CD1c-positive myeloid dendritic cell (primary cell): ENCODE data around the gene ALX4.

Experiments
- DNase-seq: peaks from one replicate; pipeline ENCODE4 v3.0.0-alpha.2; 2016; ENCODE audit errors: extremely low spot score

Gene ALX4

DNA sequence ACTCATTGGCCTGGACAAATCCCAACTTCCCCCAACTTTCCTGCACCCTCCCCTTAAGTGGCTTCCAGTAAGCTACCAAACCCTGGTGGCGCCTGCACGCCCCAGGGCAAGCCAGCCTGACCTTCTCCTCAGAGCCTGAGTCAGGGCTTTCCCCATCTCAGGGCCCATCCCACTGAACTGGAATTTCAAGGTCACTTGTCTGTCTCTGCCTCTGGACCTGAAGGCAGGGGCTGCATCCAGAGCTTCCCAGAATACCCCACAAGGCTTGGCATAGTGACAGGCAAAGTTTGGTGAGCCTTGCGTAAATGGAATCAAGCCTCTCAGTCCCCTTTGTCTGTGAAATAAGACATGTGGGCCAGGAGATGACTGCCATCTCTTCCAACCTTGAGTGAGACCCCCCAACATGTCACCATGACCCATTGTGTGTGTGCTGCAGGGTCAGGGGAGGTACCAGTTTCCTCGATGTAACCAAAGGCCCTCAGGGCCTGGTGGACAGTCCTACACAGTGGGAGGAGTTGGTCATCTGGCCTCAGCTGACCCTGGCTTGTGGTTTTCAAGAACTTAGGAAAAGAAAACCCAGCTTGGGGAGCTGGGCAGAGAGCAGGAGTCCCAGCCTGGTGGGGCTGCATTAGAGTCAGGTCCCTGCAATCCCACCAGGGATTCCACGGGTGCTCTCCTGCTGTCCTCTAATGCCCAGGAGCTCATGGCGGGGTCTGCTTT is 8.9 kb downstream of the ALX4 start:
- DNase-seq, result no peak

DNA sequence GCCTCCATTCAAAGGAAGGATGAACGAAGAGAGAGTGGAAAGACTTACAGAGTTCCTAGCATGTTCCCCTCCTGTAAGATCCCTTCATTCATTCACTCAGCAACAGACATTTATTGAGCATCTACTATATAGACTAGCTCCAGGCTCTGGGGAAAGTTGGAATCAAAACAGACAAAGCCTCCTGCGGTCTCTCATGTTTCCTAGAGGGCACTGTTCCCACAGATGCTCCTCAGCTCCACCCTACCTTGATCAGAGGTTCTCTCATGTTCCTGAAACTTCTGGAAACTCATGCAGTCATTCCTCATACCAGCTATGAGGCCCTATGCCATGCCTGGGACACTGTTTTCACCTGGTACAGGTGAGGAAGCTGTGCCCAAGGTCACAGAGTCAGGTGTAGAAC is 11.1 kb downstream of the ALX4 start:
- no peak for DNase-seq

DNA sequence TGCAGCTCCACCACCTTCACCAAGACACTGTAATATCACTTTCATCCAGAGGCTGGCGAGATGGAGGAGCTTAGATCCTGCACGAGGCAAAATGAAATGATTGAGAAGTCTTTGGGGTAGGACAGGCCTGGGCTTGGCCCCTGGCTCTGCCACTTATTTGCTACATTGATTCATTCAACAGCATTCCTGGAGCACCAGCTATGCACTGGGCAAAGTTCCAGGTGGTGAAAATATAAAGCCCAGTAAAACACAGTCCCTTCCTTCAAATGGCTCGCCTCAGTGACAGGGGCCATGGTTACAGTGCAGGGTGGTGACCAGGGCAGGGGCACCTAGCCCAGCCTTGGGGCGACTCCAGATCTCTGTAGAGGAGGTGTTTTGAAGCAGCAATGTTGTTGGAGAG is 19.7 kb downstream of the ALX4 start:
- DNase-seq, result no peak

DNA sequence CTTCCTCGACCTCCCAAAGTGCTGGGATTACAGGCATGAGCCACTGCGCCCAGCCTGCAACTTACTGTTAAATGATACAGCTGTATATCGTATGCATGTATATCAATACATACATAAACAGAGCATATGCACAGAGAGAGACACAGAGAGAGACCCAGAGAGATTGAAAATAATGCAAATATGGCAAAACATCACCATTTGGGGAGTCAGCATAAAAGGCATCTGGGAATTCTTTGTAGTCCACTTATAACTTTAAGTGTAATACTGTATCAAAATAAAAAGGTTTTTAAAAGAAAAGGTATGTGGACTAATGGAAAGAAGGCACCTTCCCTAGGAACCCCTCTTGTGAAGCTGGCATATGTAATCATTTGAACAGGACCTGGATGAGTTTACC is 21.8 kb downstream of the ALX4 start:
- no peak for DNase-seq

DNA sequence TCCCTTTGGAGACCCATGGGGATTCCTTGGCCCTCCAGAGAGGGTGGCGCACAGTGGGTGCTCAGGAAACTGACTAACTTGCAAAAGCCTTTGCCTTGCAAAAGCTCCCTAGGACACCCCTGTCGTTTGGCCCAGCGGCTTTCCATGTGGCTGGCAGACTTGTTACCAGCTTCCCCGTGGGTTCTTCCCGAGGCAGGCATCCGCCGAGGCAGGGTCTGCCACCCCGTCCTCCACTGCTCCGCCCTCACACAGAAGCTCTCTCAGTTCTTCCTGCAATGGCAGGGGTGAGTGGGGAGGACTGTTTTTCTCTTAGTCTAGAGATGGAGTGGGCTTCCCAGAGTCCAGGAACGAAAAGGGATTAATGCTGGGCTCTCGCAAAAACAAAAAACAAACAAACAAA is 23.0 kb downstream of the ALX4 start:
- DNase-seq, result no peak

DNA sequence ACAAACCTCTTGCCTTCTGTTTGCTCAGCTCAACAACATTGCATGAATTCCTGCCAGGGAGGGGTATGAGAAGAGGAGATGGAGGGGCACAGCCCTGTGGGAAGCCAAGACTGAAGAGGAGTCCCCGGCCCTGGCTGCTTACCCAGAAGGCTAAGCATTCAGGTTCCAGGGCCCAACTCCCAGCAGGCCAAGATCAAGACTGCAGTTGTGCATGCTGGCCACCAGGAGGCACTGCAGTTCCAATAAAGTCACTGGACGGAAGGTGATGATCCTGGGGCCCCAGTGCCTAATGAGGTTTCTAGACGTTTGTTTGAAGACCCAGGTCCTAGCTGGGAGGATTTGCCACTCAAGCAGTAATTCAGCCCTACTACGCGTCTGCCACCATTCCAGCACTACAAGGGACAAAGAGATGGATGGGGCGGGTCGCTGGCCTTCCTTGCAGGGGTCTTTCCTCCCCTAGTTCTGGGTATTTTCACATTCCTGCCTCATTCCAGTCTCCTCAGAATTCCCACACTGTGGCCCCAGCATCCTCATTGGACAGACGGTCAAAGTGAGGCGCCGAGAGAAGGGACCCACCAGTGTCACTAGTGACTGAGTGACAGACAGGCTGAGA is 23.6 kb downstream of the ALX4 start:
- DNase-seq, result peak; percentile 74

DNA sequence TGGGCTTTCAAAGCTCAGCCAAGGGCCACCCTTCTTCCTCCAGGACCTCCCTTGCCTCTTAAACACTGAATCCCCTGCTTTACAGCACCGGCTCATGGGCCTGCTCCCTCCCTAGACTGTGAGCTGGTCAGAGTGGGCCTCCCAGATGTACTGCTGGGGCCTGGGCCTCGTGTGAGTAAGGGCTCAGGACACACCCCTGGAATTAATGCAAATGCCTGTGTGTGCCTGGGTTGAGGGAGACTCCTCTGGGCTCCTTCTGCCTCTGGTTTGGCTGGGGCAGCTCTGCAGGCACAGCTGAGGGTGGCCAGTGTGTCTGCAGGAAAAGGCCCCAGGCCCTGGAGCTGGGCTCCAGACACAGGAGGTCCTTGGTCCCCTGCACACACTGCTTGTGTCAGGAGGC is 24.2 kb downstream of the ALX4 start:
- no peak for DNase-seq

DNA sequence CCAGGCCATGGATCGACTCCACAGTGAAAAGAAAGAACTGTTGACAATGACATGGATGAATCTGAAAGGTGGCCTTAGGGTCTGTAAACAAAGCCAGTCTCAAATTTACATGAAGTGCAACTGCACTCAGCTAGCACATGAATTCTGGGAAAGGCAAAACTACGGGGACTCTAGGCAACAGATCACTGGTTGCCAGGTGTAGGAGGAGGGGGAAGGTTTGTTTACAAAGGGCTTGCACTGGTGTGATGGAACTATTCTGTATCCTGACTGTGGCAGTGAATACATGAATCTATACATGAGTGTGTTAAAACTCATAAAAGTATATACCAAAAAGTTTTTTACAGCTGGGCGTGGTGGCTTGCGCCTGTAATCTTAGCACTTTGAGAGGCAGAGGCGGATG is 27.3 kb downstream of the ALX4 start:
- no peak for DNase-seq

DNA sequence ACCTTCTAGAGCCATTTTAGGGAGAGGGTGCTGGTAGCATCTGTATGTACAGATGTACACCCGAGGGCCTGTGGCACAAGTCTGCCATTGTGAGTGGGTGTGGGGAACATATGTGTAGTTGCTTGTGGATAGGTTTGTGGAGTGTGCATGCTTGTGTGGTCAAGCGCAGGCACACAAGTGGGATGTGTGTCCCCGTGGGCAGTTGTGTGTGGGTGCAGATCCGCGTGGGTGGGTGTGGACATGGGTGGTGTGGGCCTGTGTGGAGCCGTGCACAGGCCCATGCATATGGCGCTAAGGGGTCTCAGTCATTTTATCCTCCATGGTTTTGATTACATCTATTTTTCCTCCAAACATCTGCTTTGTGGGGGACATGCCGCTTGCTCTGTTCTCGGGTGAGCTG is 28.8 kb downstream of the ALX4 start:
- no peak for DNase-seq

DNA sequence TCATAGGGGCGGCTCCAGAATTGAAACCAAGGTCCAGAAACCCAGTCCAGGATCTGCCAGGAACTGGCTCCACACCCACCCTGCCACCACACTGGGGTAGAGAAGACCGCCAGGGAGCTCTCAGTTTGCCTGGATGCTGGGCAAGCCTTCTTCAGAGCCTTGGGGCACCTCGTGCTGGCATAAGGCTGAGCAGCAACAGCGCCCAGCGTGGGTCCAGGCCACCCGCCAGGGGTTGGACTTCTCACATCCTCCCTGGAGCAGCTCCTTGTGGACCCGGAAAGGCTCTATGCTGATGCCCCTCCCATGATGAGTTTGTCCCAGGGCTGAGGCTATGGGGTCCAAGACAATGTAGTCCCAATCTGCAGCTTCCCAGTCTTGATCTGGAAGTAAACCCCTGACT is 29.7 kb downstream of the ALX4 start:
- no peak for DNase-seq

DNA sequence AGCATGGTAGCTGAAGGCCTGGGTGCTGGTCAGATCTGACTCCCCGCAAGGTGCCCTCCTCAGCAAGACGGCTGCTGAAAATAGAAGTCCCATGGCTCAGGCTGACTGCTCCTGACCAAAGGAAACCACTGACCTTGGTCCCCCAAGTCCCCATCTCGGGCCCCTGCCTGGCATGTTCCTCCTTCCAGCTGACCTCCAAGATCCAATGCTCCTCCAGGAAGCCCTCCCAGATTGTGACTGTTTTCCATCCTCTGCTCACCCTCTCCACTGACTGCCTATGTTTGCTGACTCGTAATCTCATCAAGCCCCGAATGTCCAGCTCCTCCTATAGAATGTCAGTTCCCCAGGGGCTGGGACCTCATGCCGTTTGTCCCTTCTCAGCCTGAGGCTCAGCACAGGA is 30.5 kb downstream of the ALX4 start:
- DNase-seq, result no peak

DNA sequence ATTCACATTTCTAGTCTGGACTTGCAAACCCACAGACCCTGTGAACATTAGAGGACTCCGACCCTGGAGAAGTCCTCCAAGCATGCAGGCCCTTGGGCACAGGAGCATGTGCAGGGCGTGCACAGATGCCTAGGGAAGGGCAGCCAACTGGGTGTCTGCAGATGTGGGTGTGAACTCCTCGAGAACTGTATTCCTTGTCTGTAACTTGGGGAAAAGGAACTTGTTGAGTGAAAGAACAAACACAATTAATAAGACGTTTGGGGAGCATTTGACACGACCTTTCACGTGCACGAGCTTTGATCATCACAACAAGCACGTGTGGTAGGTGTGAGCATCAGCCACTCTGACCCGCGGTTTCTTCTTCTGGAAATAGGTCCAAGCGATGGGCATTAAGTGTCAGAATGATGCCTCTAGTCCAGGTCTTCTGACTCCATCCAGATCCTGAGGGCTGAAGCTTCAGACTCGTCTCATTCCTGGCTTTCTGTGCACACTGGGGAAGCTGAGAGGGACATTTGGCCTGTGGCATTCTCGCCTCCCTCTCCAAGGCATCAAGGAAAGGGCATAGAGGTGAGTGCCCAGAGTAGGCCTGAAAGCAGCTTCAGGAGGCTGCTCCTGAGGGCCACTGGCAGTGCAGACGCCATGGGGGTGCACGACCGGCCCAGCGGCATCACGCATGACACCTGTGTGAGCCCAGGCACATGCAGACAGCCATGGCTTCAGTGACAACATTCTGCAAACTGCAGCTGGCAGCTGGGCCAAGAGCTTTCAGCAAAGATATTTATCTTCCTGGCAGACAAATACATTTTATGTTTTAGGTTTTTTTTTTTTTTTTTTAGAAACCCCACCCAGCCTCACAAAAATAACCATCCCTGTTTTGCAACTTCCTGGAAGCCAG is 32.5 kb downstream of the ALX4 start:
- no peak for DNase-seq

DNA sequence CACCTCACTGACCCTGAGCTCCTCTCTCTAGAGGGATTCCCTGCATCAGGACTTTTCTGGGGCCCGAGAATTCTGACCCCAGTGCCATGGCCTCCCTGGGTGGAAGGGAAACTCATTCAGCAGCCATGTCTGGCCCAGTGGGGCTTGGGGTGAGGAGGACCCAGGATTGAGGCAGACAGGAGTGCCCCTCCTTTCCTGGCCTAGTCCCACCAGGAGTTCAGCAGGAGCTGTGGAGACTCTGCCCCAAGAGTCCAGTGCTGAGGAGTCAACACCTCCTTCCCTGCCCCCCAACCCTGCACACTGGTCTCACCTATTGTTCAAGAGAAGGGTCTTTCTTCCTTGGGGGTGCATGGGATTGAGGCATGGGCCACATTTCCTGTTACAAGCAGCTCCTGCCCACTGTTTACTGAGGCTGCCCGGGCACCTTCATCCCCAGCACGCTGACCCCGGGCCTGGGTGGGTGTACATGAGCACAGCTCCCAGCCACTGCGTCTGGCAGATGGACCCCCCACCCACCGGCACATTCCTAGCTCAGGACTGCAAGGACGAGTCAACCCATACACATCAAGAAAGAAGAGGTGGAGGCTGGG is 33.9 kb downstream of the ALX4 start:
- no peak for DNase-seq

DNA sequence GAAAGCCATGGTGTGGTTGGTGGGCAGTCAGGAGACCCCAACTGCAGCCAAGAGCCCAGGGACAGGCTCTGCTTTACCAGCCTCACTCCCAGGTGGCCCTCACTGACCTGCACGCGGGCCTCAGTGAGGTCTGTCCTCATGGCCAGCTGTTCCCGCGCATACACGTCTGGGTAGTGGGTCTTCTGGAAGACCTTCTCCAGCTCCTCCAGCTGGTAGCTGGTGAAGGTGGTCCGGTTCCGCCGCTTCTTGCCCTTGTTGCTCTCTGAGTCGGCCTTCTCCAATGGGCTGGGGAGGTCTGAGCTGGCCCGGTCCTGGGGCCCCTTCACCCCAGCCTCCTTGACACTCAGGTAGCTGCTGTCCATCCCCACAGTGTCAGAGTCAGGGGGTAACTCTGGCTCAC is 34.7 kb downstream of the ALX4 start:
- no peak for DNase-seq

DNA sequence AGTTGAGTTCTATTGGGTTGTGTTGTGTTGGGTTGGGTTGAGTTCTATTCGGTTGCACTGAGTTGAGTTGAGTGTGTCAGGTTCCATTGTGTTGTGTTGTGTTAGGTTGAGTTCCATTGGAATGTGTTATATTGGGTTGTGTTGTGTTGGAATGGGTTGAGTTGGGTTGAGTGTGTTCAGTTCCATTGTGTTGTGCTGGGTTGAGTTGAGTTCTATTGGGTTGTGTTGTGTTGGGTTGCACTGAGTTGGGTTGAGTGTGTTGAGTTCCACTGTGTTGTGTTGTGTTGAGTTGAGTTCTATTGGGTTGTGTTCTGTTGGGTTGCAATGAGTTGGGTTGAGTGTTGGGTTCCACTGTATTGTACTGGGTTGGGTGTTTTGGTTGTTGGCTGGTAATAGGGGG is 35.5 kb downstream of the ALX4 start:
- no peak for DNase-seq

DNA sequence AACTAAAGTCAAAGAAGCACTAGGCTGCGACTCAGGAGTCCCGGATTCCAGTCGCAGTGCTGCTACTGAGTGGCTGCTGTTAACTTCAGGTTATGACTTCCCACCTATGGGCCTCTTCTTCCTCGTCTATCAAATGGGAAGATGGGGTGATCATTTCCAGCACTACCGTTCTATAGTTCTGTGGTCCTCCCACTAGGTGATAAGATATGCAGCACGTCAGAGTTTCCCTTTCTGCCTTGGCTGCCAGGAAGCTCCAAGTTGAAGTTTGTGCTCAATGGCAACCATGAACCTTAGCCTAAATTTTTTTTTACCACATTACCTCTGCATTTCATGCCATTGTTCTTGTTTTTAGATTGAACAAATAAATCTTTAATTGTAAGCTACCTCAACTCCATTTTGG is 38.7 kb downstream of the ALX4 start:
- no peak for DNase-seq

DNA sequence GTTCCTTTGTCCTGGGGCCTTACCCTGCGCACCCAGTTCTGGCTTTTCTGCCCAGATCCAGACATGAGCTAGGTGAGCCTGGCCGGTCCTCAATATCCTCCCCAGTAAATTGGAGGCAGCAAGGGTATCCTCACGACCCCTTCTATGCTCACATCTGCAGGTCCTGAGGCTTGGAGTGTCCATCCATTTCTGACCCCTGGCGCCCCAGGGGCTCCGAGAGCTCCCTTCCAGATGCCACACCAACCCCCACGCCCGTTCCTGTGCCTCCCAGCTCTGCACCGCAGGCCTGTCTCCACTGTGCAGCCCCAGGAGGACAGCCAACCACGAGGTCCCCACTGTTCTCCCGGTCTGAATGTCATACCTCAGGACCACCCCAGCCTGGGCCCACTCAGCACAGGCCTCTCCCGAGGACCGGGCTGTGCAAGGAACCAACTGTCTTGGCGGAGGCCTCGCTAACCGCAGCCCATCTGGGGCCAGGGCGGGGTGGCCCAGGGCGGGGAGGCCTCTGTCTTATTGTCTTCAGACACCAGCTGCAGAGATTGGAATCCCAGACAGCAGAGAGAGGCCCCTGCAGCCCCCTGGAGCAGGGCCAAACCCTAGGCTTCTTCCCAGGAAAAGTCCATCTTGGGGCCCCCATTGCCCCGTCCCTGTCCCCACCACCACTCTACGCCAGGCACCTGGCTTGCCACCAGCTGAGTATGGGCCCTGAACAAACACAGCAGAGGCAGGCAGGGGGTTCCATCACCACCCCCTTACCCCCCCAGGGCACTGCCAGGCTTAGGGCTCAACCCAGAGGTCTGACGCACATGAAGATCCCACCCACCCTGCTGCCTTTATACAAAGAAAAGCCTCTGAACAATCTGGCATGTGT is 39.3 kb downstream of the ALX4 start:
- DNase-seq, result no peak

DNA sequence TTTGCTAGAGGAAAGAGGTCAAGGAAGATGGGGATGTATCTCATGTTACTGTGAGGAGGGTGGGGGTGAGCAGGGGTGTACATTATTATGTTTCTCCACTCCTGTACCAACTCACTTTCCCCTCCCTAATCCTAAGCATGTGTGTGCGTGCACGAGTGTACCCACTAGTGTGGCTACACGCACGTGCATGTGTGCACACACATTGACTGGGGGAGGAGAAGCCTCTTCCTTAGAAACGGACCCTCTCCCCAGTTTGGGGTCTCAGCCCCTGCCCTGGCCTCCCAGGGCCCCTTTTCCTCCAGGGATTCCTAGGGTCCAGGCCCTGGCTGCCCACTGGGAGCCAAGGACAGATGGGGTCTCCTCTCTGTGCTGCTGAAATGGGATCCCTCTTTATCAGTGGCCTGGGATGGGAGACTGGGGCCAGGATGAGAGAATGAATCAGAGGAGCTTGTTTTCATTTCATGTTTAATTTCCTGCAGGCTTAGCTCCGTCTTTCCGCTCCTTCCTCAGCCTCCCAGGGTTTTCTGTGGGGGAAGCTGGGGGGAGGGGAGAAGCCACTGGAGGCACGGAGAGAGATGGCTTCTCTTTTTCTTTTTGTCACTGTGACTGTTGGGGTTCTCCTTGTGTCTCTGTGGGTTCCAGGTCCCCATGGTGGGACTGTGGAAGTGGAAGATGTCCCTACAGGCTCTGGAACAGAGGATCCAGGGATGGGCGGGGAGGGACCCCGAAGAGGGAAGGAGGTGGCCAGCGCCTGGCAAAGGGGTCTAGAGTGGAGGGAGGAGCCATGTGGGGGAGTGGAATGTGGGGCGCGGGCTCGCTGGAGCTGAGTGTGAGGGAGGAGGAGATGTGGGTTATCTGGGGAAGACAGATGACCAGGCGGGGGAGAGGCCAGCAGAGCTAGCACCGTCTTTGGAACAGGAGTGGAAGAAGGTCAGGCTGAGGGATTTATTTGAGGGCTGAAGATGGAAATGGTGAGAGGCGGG is 40.3 kb downstream of the ALX4 start:
- no peak for DNase-seq

DNA sequence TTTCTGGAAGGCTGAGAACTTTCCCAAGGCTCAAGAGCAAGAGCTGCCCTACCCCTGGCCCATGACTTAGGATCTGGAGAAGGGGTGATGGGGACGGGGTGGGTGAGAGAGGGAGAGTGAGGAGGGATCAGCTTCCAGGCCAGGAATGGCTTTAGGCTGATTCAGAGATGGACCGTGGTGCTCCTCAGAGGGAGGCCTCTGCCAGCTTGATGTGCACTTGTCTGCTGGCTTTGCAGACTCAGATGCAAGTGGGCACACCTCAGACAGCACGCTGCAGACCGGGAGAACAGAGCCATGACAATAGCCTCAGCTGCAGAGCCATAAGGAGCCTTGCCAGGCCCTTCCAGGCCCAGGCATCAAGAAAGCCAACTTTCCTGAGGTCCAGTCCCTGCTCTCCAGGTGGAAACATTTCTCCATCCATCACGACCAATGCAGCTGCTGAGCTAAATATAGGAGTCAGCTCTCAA is 41.3 kb downstream of the ALX4 start:
- DNase-seq, result no peak
